Activated CD4-positive, alpha-beta T cell treated with anti-CD3 and anti-CD28 coated beads for 4 hours (primary cell): ENCODE data around the gene NRIP3.
"Not testable (repeated sequence)": the region's sequence is repeated elsewhere in the genome, so short reads cannot be mapped to it uniquely, and the experiment has no call there.

Experiments
- DNase-seq, 2 donors: peaks; one replicate each; pipeline ENCODE4 v3.0.0-alpha.2; 2020

Gene NRIP3

GRCh38 chr11:8967184-8967583, 36.6 kb downstream of the NRIP3 start:
- no peak for DNase-seq

GRCh38 chr11:8964324-8965320, 39.2 kb downstream of the NRIP3 start, which contains the start of gene TMEM9B:
TMEM9B (minus strand) TSS chr11:8964442; CDS start chr11:8964313, 129 bp downstream.
- DNase-seq, result peak; percentile 67 to 72

- peak; percentile 73 to 75 for DNase-seq
Observed at GRCh38 chr11:8963569-8964323, 40.1 kb downstream of the NRIP3 start.

- no peak for DNase-seq
Observed at GRCh38 chr11:8962841-8963240, 41.0 kb downstream of the NRIP3 start.

GRCh38 chr11:8961401-8961800, 42.4 kb downstream of the NRIP3 start:
- no peak for DNase-seq

- DNase-seq, result peak; percentile 9 to 24
Observed at GRCh38 chr11:8959546-8960166, 44.1 kb downstream of the NRIP3 start.

- DNase-seq, result no peak
Observed at GRCh38 chr11:8956860-8957259, 46.9 kb downstream of the NRIP3 start.

- DNase-seq, result no peak
Observed at GRCh38 chr11:8948886-8949285, 54.9 kb downstream of the NRIP3 start.

GRCh38 chr11:8947230-8947943, 56.4 kb downstream of the NRIP3 start:
- no peak for DNase-seq

- no peak for DNase-seq
Observed at GRCh38 chr11:8942518-8943066, 61.2 kb downstream of the NRIP3 start, which contains the start of gene ASCL3. ASCL3 (minus strand) TSS chr11:8943016; CDS start chr11:8938161, 4,855 bp downstream.

GRCh38 chr11:8941341-8942103, 62.3 kb downstream of the NRIP3 start:
- no peak for DNase-seq

- no peak for DNase-seq
Observed at GRCh38 chr11:8937659-8938058, 66.1 kb downstream of the NRIP3 start.

- no peak for DNase-seq
Observed at GRCh38 chr11:8937159-8937558, 66.6 kb downstream of the NRIP3 start.

- not testable (repeated sequence) for DNase-seq
Observed at GRCh38 chr11:8935789-8936188, 68.0 kb downstream of the NRIP3 start.

GRCh38 chr11:8934742-8935488, 68.9 kb downstream of the NRIP3 start:
- DNase-seq, result no peak

GRCh38 chr11:8933931-8934330, 69.9 kb downstream of the NRIP3 start:
- no peak for DNase-seq

- no peak for DNase-seq
Observed at GRCh38 chr11:8932564-8933180, 71.1 kb downstream of the NRIP3 start, which contains the start of gene C11orf16. C11orf16 (minus strand) TSS chr11:8932947; CDS start chr11:8932308, 639 bp downstream.
